CD4-positive, alpha-beta T cell treated with Interleukin-17A for 1 hour (primary cell): ENCODE data around the gene NUAK1.

Source experiments
- DNase-seq: peaks from one replicate; pipeline ENCODE4 v3.0.0-alpha.2; 2020

Gene NUAK1

GRCh38 chr12:106051853-106052531 is 86.8 kb downstream of the NUAK1 start:
- DNase-seq: no peak

GRCh38 chr12:106049546-106049945 is 89.2 kb downstream of the NUAK1 start:
- no peak for DNase-seq

GRCh38 chr12:106049105-106049504 is 89.6 kb downstream of the NUAK1 start:
- DNase-seq: no peak

DNA sequence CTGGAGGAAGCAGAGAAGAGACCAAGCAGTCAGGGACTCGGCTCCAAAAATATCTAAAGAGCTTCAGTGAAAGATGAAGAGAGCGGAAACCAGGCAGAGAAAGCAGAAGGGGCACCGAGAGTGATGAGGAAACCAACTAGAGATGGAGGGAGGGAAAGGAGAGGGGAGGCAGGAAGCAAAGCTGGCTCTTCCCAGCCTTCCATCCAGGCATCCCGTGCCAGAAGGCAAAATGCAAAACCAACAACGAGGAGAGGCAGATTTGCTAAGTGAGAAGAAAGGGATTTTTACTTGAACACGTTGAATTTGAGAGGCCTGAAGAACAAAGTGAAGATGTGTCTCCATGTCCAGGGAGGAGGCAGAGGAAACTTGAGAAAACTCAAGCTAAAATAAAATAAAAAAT is 90.1 kb downstream of the NUAK1 start:
- DNase-seq: no peak

GRCh38 chr12:106048016-106048415 is 90.7 kb downstream of the NUAK1 start:
- no peak for DNase-seq

- DNase-seq: no peak
Measured at GRCh38 chr12:106046947-106047346, 91.8 kb downstream of the NUAK1 start.

GRCh38 chr12:106046301-106046846 is 92.4 kb downstream of the NUAK1 start:
- no peak for DNase-seq

DNA sequence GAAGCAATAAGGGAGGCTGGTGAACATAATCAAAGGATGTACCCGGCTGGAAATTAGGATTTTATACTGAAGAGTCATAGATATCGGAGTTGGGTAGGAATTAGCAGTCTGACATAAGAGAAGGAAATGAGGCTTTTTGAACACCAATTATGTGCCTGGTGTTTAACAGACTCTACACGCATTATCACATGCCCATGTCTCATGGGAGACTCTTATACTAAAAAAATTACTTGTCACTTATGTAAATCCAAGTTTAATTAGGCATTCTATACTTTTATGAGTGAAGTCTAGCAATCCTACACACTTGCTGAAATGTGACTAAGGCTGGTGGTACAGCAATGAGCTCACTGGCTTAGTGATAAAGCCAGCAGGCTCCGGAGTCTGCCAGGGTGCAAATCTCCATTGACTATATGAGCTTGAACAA is 93.5 kb downstream of the NUAK1 start:
- no peak for DNase-seq

GRCh38 chr12:106044773-106045172 is 94.0 kb downstream of the NUAK1 start:
- no peak for DNase-seq

- no peak for DNase-seq
Measured at GRCh38 chr12:106042037-106042436, 96.7 kb downstream of the NUAK1 start.

DNA sequence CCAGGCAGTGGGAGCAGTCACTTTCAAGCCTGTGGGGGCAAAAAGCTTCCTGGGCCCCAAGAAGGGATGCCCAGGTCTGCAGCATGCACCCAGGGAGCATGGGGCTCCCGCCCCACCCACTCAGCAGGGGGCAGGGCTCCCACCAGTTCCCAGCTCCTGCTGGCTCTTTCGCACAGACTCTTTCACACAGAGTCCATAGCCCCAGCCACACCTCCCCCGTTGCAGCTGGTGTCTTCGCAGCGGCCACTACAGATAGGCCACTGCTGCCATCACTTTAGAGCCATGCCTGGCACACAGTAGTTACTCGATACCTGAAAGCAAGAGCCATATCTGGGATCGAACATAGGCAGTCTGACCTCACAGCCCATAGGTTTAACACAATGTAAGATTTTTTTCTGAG is 98.2 kb downstream of the NUAK1 start:
- no peak for DNase-seq

DNA sequence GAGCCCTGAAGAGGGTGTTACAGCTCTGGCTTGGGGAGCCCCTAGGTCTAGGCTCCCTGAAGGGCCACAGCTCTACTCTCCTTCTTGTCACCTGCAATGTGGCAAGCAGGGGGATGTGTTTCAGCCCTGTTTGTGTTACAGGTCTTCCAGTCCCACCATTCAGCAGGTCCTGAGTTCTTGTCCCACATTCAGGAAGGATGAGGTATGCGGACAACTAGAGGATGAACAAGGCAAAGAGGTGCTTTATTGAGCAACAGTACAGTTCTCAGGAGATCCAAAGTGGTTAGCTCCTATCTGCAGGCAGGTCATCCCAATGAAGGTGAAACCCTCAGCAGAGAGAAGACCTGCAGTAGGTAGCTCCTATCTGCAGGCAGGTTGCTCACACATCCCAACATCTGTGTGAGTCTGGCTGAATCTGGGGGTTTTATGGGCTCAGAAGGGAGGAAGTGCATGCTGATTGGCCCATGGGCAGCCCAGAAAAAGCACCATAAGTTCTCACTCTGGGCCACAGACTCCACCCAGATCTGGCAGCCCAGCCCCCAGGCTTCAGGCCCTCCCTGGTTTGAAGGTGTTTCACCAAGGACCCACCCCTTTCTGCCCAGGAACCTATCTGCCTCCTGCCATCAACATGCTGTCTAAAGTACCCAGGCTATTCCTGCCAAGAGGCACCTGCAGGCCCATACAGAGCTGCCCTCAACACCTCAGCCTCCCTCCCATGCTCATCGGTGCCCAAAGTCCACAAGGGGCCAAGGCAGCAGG is 98.9 kb downstream of the NUAK1 start:
- DNase-seq: no peak

DNA sequence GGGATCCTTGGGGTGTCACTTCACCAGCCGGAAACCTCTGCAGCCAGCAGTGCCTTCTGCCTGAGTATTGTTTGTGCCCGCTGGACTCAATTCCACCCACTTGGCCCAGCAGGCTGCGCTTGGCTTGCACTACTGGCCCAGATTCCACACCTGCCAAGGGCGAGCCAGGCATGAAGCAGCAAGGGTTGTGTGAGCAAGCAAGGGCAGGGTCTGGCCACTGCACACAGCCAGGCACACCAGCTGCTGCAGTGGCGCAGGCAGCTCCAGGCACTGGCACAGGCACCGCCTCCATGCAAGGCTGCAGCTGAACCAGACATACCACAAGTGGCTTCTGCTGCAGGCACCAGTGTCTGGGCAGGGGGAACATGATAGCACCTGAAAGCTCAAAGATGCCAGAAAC is 99.5 kb downstream of the NUAK1 start:
- no peak for DNase-seq

- DNase-seq: no peak
Measured at GRCh38 chr12:106037524-106038298, 101.0 kb downstream of the NUAK1 start.

DNA sequence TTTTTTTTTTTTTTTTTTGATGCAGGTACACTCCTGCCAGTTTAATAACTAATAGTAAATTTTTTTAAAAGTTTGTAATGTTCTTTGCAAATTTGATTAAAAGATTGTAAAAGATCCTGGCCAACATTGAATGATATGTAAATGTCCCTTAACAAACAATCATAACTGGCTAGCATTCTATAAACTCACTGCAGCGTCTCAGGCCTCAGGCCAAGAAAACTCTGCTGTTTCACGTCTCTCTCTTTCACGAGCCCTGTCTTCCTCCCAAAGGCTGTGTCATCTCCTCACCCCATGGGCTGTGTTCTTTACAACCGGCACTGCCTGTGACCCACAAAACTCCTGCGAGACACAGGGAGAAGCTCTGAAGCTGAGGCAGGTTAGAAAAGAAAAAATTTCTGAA is 103.3 kb downstream of the NUAK1 start:
- no peak for DNase-seq

GRCh38 chr12:106034316-106034715 is 104.4 kb downstream of the NUAK1 start:
- no peak for DNase-seq

- no peak for DNase-seq
Measured at GRCh38 chr12:106033161-106033675, 105.5 kb downstream of the NUAK1 start.

DNA sequence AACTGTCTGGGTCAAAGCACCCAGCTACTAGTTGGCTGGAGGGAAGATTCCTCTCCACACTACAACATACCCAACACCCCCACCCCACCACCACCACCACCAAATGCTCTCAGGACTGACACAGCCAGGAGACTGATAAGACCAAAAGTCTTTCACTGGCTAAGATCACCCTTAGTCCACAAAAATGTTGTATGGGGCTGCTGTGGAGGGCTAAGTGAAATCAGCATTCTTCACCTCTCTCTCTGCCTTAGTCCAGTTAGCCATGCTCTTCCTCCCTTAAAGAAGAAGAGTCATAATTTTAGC is 106.2 kb downstream of the NUAK1 start:
- DNase-seq: no peak

- no peak for DNase-seq
Measured at GRCh38 chr12:106031761-106032622, 106.8 kb downstream of the NUAK1 start.

- DNase-seq: no peak
Measured at GRCh38 chr12:106030210-106031071, 108.3 kb downstream of the NUAK1 start.

DNA sequence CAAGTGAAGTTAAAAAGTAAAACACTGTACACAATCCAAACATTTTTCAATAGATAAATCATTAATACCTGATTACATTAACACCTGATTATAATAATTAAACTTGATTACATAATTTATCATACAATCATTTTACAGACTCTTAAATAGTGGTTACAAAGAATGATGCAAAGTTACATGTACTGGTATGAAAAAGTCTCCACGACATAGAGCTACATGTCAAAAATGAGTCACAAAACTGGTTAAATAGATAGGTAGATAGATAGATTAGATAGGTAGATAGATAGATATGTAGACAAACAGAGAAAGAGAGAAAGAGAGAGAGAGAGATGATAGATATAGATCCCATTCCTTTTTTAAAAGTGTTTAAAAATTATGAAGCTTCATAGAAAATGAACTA is 109.2 kb downstream of the NUAK1 start:
- no peak for DNase-seq
